SH-SY5Y (cell line): ENCODE results near the gene CHN2.

ENCODE experiments used
- GATA2 ChIP-seq: IDR thresholded peaks from 2 replicates; pipeline ENCODE4 v1.6.1; 2011; ENCODE audit warnings: mild to moderate bottlenecking, low read depth, low read length
- GATA3 ChIP-seq: IDR thresholded peaks from 2 replicates; pipeline ENCODE4 v1.6.1; 2011; ENCODE audit warnings: low read depth, mild to moderate bottlenecking, low read length, moderate library complexity

- TF ChIP-seq GATA2 (no peak), GATA3 (no peak)
Measured at GRCh38 chr7:29488977-29489376, 294.4 kb downstream of the CHN2 start.
